ENCODE data around the gene ANKRD17.

Gene ANKRD17

GRCh38 chr4:73193155-73193554 is 65.4 kb downstream of the ANKRD17 start:
- in situ Hi-C loops (cut with HindIII; ENCODE audit: low pct_ligation_motif_present, low sequenced_read_pairs), result no loop called here
- Histone ChIP-seq H3K36me3 (replicated peaks) (no peaks in the 10 kb centered on the region), H3K27me3 (replicated peaks) (no peaks in the 10 kb centered on the region), H3K4me3 (ENCODE audit: low read depth, low read length) (no peak overlapping the region), H3K27ac (no peak overlapping the region)
- TF ChIP-seq CTCF (IDR thresholded peaks at IDR 0.05; ENCODE audit: low read depth, low read length, missing control alignments), result no peak
- DNase-seq, result no peak

- Histone ChIP-seq H3K4me3 (ENCODE audit: low read depth, low read length) (no peak overlapping the region), H3K27me3 (replicated peaks) (no peaks in the 10 kb centered on the region), H3K27ac (no peak overlapping the region), H3K36me3 (replicated peaks) (no peaks in the 10 kb centered on the region)
- in situ Hi-C loops (cut with HindIII; ENCODE audit: low pct_ligation_motif_present, low sequenced_read_pairs), result no loop called here
- TF ChIP-seq CTCF (IDR thresholded peaks at IDR 0.05; ENCODE audit: low read depth, low read length, missing control alignments), result no peak
- peak; percentile 66 for DNase-seq
Observed at GRCh38 chr4:73189274-73189810, 69.3 kb downstream of the ANKRD17 start.

GRCh38 chr4:73187325-73187724 is 71.3 kb downstream of the ANKRD17 start:
- DNase-seq, result no peak
- no peak for TF ChIP-seq CTCF (IDR thresholded peaks at IDR 0.05; ENCODE audit: low read depth, low read length, missing control alignments)

GRCh38 chr4:73185903-73186302 is 72.7 kb downstream of the ANKRD17 start:
- Histone ChIP-seq H3K4me3 (ENCODE audit: low read depth, low read length) (no peak overlapping the region), H3K36me3 (replicated peaks) (no peaks in the 10 kb centered on the region), H3K27me3 (replicated peaks) (no peaks in the 10 kb centered on the region), H3K27ac (no peak overlapping the region)
- in situ Hi-C loops (cut with HindIII; ENCODE audit: low pct_ligation_motif_present, low sequenced_read_pairs), result no loop called here
- TF ChIP-seq CTCF (IDR thresholded peaks at IDR 0.05; ENCODE audit: low read depth, low read length, missing control alignments), result no peak
- DNase-seq, result no peak

More at GRCh38 chr4:73187325-73187724, 71.3 kb downstream of the ANKRD17 start:
- Histone ChIP-seq H3K4me3 (ENCODE audit: low read depth, low read length) (no peak overlapping the region), H3K27me3 (replicated peaks) (no peaks in the 10 kb centered on the region), H3K36me3 (replicated peaks) (no peaks in the 10 kb centered on the region), H3K27ac (peak overlapping the region; percentile 17)
- in situ Hi-C loops (cut with HindIII; ENCODE audit: low pct_ligation_motif_present, low sequenced_read_pairs), result no loop called here

- peaks cover 2% of the 10 kb centered on the region for H3K36me3 ChIP-seq (replicated peaks)
- DNase-seq, result no peak
- no peak overlapping the region for H3K27ac ChIP-seq
- no peak overlapping the region for H3K4me3 ChIP-seq (ENCODE audit: low read depth, low read length)
- no peak for TF ChIP-seq CTCF (IDR thresholded peaks at IDR 0.05; ENCODE audit: low read depth, low read length, missing control alignments)
- no peaks in the 10 kb centered on the region for H3K27me3 ChIP-seq (replicated peaks)
- in situ Hi-C loops (cut with HindIII; ENCODE audit: low pct_ligation_motif_present, low sequenced_read_pairs), result no loop called here
Observed at GRCh38 chr4:73181231-73181630, 77.4 kb downstream of the ANKRD17 start.

GRCh38 chr4:73178389-73178788 is 80.2 kb downstream of the ANKRD17 start:
- Histone ChIP-seq H3K36me3 (replicated peaks) (peaks cover 4% of the 10 kb centered on the region), H3K27ac (no peak overlapping the region), H3K4me3 (ENCODE audit: low read depth, low read length) (no peak overlapping the region), H3K27me3 (replicated peaks) (no peaks in the 10 kb centered on the region)
- TF ChIP-seq CTCF (IDR thresholded peaks at IDR 0.05; ENCODE audit: low read depth, low read length, missing control alignments), result no peak
- DNase-seq, result no peak
- in situ Hi-C loops (cut with HindIII; ENCODE audit: low pct_ligation_motif_present, low sequenced_read_pairs), result no loop called here
